Lower leg skin (tissue), 4 donors: Measurements from ENCODE around the gene SLC44A3. TPM values are rescaled to one million over a fixed set of nuclear protein-coding genes. Genes with fewer than 3 reads are reported as not detected.
"Not testable (repeated sequence)": the region's sequence is repeated elsewhere in the genome, so short reads cannot be mapped to it uniquely, and the experiment has no call there.

Source experiments
- DNase-seq, 2 donors: peaks; one replicate each; pipeline ENCODE4 v3.0.0-alpha.2; 2019; ENCODE audit warnings: low spot score in 2 of 2
- H3K4me3 ChIP-seq: fragments of 200-600 bp; sonication (generic); 2 replicates; pipeline ENCODE4 v1.5.1; 2017; ENCODE audit warnings: mild to moderate bottlenecking, low read depth; ENCODE audit not compliant: poor library complexity, severe bottlenecking
- POLR2A ChIP-seq, 2 donors: fragments of 450-650 bp; IDR thresholded peaks; one replicate each; pipeline ENCODE4 v1.6.1; 2016 to 2017; ENCODE audit warnings: antibody characterized with exemption in 2 of 2, mild to moderate bottlenecking in 1 of 2, moderate library complexity in 1 of 2
- WGBS, 2 donors: methylation state at CpG; one replicate each; pipeline ENCODE4 v1.1.5; 2018; 5-methylcytosine and 5-hydroxymethylcytosine counted together
- intact Hi-C: fragments of 100-400 bp; cut with DNase I; formaldehyde crosslinking; loops from one replicate; pipeline ENCODE4 v1.15.0; 2023; ENCODE audit warnings: low total_unique reads
- total RNA-seq, 4 donors: library from RNA; depleted of rRNA; stranded (reverse); fragments of >200 nt; gene quantifications; one replicate each; pipeline ENCODE4 v1.1.0, GENCODE V29; 2016
- TF ChIP-seq, protein P1 (sequence below), 3 donors: fragments of 450-650 bp; IDR thresholded peaks; one replicate each; pipeline ENCODE4 v1.5.1; 2016; ENCODE audit warnings: antibody characterized with exemption in 3 of 3, mild to moderate bottlenecking in 3 of 3, moderate library complexity in 2 of 3

Gene SLC44A3
- total RNA-seq, 4 donors from 2014 or later = 5.4 to 10.5 (median 6.1) TPM

DNA sequence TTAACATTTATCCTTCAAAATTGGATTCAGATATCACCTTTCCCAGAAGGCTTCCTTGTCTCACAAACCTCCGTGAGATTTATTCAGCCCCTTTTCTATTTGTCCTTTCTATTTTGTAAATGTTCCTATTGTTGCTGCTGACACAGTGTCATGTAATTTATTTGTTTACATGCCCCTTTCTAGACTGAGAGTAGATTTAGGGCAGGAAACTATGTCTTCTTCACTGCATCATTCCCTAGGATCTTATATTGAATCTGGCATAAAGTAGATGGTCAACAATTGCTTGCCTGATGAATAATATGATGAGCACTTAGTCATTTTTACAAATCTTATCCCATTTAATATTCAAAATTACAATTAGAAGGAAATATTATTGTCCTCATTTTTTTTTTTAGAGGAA is 114.9 kb downstream of the SLC44A3 start:
- WGBS, 2 donors = 94 to 96% methylated on average over 1 of the region's 1 CpG
- no peak overlapping the region for H3K4me3 ChIP-seq
- intact Hi-C loops = no loop called here
- TF ChIP-seq, protein P1, sequence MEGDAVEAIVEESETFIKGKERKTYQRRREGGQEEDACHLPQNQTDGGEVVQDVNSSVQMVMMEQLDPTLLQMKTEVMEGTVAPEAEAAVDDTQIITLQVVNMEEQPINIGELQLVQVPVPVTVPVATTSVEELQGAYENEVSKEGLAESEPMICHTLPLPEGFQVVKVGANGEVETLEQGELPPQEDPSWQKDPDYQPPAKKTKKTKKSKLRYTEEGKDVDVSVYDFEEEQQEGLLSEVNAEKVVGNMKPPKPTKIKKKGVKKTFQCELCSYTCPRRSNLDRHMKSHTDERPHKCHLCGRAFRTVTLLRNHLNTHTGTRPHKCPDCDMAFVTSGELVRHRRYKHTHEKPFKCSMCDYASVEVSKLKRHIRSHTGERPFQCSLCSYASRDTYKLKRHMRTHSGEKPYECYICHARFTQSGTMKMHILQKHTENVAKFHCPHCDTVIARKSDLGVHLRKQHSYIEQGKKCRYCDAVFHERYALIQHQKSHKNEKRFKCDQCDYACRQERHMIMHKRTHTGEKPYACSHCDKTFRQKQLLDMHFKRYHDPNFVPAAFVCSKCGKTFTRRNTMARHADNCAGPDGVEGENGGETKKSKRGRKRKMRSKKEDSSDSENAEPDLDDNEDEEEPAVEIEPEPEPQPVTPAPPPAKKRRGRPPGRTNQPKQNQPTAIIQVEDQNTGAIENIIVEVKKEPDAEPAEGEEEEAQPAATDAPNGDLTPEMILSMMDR (IDR thresholded peaks at IDR 0.05) = no peak
- TF ChIP-seq POLR2A (IDR thresholded peaks at IDR 0.05) = no peak
- no peak for DNase-seq

DNA sequence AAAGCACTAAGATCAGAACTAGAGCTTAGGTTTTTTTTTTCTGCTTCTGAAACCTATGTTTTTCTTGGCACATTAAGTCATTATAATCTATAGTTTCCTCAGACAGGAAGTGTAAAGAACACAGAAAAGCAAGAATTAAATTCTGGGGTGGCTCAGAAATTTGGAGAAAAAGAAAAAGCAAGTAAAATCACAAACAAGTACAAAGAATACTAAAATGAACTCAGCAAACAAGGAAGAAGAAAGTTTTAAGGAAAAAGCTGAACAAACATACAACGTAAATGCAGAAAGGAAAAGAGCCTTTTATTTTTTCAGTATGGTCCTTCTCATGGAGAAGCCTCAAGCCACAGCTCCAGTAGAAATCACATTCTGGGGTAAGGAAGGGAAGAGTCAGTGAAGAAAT is 115.3 kb downstream of the SLC44A3 start:
- no peak for DNase-seq
- WGBS, 2 donors = 79 to 94% methylated on average over 1 of the region's 1 CpG
- intact Hi-C loops = no loop called here
- no peak overlapping the region for H3K4me3 ChIP-seq
- TF ChIP-seq POLR2A (IDR thresholded peaks at IDR 0.05) = no peak
- TF ChIP-seq, protein P1 (IDR thresholded peaks at IDR 0.05) = no peak

DNA sequence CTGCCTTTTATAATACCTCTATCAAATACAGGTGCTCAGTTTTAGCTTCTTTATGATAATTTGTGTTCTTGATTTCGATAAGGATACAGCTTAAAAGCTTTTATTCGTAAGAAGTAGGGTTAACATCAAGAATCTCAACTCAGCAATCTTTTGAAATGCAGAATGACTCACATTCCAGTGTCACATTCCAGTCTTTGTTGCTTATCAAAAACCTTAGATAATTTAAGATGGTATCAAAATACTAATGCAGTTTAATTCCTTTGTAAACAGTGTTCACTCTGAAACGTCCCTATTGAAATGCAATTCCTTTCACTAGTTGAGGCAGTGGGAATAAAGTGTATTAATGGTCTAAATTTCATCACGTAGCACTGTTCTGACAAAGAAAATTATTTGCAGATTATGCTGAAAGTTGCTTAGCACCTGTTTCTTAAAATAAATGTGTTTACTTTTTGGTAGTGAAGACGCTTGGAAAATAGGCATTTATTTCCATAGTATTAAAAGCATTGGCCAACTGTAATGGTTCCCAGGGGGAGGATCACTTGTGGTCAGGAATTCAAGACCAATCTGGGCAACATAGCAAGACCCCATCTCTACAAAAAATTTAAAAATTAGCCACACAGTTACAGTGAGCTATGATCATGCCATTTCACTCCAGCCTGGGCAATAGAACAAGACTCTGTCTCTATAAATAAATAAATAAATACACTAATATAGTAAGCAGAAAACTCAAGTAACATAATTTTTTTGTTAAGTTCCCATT is 116.9 kb downstream of the SLC44A3 start:
- DNase-seq = no peak
- WGBS, 2 donors = 58 to 59% methylated on average over 5 of the region's 5 CpGs
- no peak overlapping the region for H3K4me3 ChIP-seq
- intact Hi-C loops = no loop called here
- TF ChIP-seq, protein P1 (IDR thresholded peaks at IDR 0.05) = no peak
- no peak for TF ChIP-seq POLR2A (IDR thresholded peaks at IDR 0.05)

DNA sequence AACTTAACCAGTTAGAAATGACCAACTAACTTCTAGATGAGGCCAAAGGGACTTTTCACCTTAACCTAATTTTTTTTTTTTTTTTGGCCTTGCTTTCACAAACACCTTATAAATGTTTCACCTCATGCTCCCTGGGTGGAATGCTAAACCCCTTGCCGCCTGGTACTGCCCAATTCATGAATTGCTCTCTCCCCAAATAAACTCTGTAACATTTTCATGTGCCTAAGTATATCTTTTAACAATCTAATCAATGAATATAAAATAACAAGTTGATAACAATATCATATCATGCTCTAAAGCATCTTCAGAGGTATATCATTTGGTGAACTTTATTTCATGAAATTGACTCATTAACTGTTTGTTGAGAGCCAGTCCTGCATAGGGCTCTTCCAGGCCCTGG is 117.7 kb downstream of the SLC44A3 start:
- no peak for DNase-seq
- TF ChIP-seq, protein P1 (IDR thresholded peaks at IDR 0.05) = no peak
- TF ChIP-seq POLR2A (IDR thresholded peaks at IDR 0.05) = no peak
- H3K4me3 ChIP-seq = no peak overlapping the region
- intact Hi-C loops = no loop called here
- 61 to 96% methylated on average over 1 of the region's 1 CpG for WGBS, 2 donors

DNA sequence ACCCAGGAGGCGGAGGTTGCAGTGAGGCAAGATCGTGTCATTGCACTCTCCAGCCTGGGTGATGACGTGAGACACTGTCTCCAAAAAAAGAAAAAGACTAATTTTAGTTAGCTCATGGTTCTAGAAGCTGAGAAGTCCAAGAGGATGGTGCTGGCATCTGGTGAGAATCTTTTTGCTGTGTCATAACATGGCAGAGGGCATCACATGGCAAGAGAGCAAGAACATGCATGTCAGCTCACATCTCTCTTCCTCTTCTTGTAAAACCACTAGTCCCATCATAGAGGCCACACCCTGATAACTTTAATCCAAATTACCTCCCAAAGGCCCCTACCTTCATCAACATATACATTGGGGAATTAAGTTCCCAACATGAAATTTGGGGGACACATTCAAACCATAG is 120.6 kb downstream of the SLC44A3 start:
- no peak for TF ChIP-seq POLR2A (IDR thresholded peaks at IDR 0.05)
- TF ChIP-seq, protein P1 (IDR thresholded peaks at IDR 0.05) = no peak
- no peak overlapping the region for H3K4me3 ChIP-seq
- intact Hi-C loops = no loop called here
- 78 to 90% methylated on average over 3 of the region's 3 CpGs for WGBS, 2 donors
- DNase-seq = no peak

DNA sequence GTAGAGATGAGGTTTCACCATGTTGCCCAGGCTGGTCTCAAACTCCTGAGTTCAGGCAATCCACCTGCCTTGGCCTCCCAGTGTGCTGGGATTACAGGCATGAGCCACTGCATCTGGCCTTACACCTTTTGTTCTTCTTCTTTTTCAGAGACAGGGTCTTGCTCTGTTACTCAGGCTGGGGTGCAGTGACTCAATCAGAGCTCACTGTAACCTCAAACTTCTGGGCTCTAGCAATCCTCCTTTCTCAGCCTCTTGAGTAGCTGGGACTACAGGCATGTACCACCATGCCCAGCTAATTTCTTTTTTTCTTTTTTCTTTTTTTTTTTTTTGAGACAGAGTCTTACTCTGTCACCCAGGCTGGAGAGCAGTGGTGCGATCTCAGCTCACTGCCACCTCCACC is 121.3 kb downstream of the SLC44A3 start:
- DNase-seq, intact Hi-C loops, H3K4me3 ChIP-seq: not testable (repeated sequence)
- WGBS, 2 donors = 92 to 93% methylated on average over 1 of the region's 1 CpG
